ENCODE results near the gene DOCK4.
"Not testable (repeated sequence)": the region's sequence is repeated elsewhere in the genome, so short reads cannot be mapped to it uniquely, and the experiment has no call there.

DOCK4 gene, protein sequence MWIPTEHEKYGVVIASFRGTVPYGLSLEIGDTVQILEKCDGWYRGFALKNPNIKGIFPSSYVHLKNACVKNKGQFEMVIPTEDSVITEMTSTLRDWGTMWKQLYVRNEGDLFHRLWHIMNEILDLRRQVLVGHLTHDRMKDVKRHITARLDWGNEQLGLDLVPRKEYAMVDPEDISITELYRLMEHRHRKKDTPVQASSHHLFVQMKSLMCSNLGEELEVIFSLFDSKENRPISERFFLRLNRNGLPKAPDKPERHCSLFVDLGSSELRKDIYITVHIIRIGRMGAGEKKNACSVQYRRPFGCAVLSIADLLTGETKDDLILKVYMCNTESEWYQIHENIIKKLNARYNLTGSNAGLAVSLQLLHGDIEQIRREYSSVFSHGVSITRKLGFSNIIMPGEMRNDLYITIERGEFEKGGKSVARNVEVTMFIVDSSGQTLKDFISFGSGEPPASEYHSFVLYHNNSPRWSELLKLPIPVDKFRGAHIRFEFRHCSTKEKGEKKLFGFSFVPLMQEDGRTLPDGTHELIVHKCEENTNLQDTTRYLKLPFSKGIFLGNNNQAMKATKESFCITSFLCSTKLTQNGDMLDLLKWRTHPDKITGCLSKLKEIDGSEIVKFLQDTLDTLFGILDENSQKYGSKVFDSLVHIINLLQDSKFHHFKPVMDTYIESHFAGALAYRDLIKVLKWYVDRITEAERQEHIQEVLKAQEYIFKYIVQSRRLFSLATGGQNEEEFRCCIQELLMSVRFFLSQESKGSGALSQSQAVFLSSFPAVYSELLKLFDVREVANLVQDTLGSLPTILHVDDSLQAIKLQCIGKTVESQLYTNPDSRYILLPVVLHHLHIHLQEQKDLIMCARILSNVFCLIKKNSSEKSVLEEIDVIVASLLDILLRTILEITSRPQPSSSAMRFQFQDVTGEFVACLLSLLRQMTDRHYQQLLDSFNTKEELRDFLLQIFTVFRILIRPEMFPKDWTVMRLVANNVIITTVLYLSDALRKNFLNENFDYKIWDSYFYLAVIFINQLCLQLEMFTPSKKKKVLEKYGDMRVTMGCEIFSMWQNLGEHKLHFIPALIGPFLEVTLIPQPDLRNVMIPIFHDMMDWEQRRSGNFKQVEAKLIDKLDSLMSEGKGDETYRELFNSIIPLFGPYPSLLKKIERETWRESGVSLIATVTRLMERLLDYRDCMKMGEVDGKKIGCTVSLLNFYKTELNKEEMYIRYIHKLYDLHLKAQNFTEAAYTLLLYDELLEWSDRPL (N-terminal part only)

DNA sequence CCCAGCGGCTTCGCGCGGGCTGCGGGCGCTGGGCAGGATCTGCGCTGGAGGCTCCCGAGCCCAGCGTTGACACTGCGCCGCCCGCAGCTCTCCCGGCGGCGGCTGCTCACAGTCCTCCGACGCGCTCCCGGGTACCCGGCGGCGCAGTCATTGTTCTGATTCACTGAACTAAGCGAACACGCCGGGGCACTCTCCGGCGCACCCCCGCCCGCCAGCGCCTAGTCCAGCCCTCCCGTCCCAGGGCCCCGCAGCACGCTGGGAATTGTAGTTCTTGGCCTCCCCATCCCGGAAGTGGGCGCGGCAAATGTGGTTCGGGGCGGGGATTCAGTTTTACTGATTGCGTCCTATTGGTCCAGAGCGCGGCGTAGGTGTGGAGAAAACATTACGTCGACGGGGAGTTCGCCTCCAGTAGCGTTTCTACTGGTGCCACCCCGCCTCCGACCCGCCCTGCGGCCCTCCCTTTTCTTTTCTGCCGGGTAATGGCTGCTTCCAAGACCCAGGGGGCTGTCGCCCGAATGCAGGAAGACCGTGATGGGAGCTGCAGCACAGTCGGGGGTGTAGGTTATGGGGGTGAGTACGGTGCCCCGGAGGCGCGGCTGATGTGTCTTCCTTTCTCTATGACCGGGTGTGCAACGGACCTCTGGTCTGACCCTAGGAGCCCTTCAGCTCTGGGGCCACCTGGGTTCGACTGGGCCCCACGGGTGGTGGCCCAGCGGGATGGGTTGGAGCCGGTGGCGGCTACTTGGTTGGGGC is at the start of gene DOCK4, which contains the start of gene ZNF277:
DOCK4 (minus strand) TSS at position 162 of the 753 bp plus-strand sequence. CDS start 261 bp downstream, outside the sequence.
ZNF277 (plus strand) TSS at position 458 of the 753 bp plus-strand sequence; CDS start at position 480, 22 bp downstream.
- DNase-seq (ENCODE audit: low read depth): peak; percentile 96

DNA sequence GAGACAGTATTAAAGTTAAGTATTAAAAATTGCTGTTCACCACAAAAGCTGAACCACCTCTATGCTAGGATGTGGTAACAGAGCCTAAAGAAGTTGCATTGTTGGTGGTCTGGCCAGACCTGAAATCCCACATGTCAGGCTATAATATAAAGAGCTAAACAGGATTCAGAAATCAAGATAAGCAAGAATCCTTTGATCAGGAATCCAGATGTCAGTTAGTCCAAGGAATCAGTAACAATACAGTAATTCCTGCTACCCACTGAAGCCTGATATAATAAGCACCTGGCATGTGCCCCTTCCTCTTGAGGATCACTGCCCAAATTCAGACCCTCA is 49.2 kb upstream of the DOCK4 start:
- DNase-seq (ENCODE audit: low read depth): no peak

DNA sequence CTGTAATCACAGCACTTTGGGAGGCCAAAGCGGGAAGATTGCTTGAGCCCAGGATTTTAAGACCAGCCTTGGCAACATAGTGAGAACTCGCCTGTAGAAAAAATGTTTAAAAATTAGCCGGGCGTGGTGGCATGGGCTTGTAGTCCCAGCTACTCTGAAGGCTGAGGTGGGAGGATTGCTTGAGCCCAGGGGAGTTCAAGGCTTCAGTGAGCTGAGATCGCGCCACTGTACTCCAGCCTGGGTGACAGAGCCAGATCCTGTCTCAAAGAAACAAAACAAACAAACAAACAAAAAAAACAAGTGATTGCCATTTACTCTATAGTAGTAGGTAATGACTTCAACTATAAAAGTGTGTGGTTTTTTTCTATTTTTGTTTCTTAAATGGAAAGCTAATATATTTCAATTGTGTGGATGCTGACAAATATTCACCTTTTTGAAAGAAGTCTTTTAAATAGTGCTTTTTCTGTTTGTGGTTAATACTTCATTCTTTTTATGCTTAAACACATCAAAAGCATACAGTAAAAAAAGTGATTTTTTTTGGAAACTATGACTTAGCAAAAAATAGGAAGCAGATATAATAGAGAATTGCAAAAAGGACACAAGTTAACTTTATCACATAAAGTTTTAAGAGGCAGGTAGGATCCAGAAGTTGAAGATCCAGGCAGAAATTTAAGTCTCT is 48.6 kb upstream of the DOCK4 start:
- no peak for DNase-seq (ENCODE audit: low read depth)

DNA sequence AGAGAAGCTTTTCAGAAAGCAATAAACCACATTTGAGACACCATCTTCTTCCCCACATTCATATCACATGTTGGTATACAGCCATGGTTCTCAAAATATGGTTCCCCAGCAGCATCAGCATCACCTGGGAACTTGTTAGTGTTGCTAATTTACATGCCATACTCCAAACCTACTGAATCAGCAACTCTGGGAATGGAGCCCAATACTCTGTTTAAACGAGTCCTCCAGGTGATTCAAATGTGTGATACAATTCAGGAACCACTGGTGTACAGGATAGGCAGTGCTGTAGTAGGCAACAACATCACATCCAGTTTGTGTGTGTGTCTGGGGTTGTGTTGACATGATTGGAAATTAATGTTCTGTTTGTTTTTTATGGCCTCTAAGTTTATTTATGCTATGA is 48.0 kb upstream of the DOCK4 start:
- DNase-seq (ENCODE audit: low read depth): no peak

DNA sequence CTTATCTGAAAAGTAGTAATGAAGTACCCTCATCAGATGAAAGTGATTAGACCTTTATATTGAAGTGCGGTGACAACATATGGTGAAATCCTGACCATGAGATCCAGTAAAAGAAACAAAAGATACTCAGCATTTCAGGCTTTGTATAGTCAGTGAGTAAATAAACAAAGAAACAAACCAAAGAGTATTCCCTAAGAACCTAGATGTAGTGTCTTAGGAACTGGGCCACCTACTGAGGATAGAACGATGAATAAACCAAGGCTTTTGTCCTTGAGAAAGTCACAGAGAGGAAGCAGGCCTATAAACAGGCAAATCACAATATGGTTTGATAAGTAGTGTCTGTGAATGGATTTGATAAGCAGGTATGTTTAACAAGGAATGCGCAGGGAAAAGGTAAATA is 46.5 kb upstream of the DOCK4 start:
- no peak for DNase-seq (ENCODE audit: low read depth)

DNA sequence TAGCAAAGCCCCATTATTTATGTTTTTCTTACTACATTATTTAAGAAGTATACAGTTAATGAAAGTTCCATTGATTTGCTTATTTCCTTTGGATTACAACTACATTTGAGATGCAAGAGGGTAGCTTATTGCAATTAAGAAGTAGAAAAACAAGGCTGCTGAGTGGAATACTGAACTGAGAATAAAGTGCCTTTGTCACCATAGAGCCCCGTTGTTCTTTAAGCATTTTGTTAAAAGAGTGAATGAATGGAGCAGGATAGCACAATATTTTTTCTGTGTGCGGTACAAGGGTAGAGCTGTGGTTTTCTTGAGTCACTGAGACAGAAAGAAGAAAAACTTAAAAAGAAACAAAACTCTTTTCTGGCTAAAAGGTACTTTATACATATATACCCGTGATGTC is 45.9 kb upstream of the DOCK4 start:
- DNase-seq (ENCODE audit: low read depth): no peak

DNA sequence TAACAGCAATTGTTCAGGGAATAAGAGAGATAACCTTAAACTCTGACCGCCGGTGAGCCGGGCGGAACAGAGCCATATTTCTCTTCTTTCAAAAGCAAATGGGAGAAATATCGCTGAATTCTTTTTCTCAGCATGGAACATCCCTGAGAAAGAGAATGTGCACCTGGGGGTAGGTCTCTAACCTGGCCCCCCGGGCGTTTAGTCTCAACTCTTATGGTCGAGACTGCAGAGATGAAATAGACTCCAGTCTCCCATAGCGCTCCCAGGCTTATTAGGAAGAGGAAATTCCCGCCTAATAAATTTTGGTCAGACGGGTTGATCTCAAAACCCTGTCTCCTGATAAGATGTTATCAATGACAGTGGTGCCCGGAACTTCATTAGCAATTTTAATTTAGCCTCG is 43.8 kb upstream of the DOCK4 start:
- not testable (repeated sequence) for DNase-seq (ENCODE audit: low read depth)

DNA sequence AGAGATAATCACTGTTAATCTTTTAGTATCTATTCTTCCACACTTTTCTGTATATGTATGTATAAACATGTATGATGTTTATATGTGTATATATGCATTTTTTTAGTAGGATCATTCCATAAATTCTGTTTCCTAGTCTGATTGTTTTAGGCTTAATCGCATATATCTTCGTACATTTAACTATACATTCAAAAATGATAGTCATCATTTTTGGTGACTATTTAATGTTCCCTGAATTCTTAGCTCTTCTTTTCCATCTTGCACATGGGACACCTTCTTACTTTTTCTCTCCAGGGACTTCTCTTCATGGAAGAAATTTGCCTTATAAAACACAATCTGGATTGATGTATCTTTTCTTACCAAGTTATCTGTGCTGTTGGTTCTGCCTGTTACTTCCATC is 42.4 kb upstream of the DOCK4 start:
- no peak for DNase-seq (ENCODE audit: low read depth)

DNA sequence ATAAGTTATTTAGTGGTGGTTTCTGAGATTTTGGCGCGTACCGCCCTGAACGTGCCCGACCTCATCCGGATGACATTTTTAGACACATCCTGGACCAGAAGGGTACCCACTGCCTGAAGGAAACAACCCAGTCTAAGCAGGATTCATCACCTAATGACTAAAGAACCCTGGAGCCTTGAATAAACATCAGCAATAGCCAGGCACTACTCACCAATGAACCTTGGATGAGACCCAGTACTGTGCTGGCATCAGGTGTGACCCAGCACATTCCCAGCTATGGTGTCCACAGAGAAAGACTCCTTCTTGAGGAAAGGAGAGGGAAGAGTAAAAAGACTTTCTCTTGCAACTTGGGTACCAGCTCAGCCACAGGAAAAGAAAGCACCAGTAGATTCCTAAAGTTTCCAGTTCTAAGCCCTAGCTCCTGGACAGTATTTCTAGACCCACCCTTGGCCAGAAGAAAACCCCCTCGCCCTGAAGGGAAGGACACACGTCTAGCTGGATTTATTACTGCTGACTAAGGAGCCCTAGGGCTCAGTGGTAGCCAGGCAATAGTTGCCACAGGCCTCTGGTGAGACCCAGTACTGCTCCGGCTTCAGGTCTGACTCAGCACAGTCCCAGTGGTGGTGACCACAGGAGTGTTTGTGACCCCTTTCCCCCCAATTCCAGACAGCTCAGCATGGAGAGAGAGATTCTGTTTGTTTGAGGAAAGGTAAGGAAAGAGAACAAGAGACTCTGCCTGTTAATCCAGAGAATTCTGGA is 32.8 kb upstream of the DOCK4 start:
- DNase-seq (ENCODE audit: low read depth): peak; percentile 2

DNA sequence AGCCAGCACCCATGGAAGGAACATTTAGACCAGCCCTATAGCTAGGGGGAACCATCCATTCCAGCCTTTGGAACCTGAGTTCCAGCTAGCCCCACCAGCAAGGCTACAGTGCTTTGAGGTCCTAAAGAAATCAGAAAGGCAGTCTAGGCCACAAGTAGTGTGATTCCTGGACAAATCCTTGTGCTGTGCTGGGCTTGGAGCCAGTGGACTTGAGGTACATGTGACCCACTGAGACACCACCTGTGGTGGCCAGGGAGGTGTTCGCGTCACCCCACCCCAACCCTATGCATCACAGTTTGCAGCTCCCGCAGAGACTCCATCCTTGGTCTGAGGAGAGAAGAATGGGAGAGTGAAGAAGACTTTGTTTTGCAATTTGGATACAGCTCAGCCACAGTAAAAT is 32.1 kb upstream of the DOCK4 start:
- no peak for DNase-seq (ENCODE audit: low read depth)

DNA sequence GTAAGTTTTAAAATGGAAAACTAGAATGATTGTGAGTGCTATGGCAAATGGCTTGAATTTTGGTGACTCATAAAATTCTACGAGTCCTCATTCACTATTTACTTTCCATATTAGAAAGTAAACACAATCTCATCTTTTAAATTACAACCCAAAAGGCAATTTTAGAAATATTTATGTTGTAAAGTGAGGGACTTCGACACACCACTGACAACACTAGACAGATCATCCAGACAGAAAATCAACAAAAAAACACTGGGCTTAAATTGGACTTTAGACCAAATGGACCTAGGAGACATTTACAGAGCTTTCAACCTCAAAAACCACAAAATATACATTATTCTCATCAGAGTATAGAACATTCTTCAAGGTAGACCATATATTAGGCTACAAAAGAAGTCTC is 30.4 kb upstream of the DOCK4 start:
- DNase-seq (ENCODE audit: low read depth): no peak

DNA sequence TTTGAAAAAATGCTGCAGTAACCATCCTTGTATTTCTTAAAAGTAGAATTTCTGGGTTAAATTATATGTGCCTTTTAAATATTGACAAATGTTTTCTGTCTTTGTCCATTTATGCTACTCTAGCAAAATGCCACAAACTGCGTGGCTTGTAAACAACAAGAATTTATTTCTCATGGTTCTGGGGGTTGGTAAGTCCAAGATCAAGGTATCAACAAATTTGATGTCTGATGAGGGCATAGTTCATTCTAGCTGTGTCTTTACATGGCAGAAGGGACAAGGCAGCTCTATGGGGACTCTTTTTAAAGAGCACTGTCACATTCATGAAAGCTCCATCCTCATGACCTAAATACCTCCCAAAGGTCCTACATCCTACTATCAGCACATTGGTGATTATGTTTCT is 27.9 kb upstream of the DOCK4 start:
- no peak for DNase-seq (ENCODE audit: low read depth)

DNA sequence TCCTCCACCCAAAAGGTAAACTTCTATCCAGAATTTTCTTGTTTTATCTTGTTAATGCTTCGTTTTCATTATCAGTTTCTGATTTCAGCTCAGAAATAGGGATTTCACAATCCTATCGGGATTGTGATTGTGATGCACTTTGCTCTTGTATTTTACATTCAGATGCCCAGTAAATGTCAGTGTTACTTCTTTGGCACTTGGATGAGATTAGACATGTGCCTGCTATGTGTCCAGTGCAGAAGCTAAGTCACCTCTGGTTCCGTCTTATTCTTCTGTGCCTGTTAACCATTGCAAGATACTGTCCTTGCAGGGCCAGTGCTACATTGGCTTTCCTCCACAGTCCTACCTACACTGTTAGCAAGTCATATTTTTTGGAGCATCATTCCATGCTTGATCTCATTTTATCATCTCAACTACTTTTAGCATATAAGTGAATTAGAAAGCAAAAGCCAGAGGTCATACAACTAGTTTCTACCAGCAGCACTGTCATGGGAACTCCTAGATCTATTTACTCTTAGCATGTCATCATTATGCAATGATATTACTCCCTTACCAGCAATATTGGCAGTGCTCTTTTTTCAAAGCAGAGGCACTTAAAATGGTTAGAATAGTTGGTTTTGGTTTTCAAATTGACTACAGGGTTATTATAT is 27.0 kb upstream of the DOCK4 start:
- no peak for DNase-seq (ENCODE audit: low read depth)

DNA sequence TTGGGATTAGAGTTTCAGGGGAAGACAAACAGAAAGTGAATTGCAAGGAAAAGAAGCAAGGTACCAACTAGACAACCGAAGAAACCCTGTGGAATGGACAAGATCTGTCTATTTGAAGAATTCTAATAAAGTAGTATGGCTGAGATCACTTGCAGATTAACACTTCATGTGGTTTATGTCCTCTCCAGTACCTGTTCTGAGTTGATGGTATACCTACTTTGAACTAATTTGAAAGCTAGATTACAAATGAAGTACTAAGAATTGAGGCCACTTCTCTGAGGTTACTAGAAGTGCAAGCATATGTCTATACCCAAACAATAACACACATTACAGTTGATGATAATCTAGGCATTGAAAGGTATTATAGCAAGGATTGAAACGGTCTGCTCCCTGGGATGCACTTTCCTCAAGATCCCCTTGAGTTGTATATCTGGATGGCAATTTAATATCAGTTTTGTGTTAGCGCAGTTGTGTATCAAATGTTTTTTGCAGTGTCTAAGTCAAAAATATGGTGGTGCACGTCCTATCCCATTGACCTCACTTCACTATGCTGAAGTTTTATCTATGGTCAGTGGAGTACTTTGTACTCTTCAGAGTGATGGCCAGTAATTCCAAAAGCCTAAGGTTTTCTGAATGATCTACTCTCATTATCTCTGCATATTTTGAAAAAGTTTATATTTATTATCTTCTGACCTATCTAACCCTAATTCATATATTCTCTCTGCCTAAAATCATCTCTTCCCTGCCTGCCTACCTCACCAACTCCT is 26.2 kb upstream of the DOCK4 start:
- no peak for DNase-seq (ENCODE audit: low read depth)

DNA sequence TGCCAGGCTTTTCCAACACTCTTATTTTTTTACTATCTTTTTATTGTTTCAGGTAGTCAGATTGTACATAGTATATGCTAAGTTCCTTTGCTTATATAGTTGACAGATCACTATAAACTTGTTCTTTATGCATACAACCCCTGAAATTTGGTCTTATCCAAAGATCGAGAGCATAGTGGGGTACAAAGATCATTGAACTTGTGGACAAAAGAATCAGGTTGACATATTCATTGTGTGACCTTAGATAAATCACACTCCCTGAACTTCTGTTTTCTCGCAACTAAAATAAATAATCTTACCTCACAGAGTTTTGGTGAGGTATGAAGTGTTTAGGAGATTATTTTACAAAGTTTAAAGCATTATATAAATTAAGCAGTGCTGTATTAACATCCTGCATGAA is 22.4 kb upstream of the DOCK4 start:
- DNase-seq (ENCODE audit: low read depth): no peak

DNA sequence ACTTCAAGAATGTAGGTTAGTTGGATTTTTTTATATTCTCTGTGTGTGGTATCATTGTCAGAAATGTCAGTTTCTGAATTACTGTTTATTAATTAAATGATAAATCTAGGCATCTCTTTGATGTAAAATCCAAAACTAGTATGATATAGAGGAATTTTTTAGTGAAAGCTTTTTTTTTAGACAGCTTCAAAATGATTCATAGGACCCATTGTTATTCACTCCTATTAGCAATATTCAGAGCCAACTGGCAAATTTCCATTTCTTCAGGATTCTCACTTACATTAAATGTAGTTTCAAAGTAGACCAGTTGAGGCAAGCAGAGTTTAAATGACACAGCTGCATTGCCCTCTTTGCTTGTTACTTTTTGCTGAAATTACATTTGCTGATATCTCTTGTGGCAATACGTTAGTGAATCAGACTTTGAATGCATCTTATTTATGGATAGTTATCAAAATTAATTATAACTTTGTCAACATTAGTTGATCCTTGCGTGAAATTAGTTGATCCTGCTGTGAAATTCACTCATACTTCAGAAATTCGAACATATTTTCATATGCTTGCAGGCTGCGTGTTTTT is 20.6 kb upstream of the DOCK4 start:
- DNase-seq (ENCODE audit: low read depth): no peak

DNA sequence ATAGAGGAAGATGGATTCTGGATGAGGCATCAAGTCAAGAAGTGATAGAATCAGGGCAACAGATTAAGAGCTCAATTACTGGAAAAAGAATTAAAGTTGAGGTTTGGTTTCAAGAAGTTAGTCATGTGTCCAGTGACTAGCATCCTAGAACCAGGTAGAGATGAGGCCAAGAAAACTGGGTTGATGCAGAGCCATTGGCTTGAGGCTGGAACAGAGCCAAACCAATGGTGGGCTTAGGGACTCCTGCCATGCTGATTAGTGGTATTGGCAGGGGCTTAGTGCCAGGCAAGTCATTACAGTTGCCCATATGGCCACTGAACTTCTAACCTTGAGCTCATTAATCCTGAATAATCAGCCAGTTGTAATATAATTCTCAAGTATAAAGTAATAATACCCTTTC is 18.8 kb upstream of the DOCK4 start:
- no peak for DNase-seq (ENCODE audit: low read depth)

DNA sequence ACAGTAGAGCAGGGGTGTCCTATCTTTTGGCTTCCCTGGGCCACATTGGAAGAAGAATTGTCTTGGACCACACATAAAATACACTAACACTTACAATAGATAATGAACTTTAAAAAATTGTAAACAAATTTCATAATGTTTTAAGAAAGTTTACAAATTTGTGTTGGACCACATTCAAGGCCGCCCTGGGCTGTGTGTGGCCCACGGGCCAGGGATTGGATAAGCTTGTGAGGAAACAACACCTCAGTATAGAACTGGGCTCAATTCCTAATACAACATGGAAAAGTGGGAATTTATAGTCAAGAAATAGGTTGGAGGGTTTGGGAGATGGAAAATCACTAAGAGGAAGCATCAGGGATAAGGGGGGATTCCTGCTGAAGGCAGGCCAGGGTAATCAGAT is 18.0 kb upstream of the DOCK4 start:
- no peak for DNase-seq (ENCODE audit: low read depth)

DNA sequence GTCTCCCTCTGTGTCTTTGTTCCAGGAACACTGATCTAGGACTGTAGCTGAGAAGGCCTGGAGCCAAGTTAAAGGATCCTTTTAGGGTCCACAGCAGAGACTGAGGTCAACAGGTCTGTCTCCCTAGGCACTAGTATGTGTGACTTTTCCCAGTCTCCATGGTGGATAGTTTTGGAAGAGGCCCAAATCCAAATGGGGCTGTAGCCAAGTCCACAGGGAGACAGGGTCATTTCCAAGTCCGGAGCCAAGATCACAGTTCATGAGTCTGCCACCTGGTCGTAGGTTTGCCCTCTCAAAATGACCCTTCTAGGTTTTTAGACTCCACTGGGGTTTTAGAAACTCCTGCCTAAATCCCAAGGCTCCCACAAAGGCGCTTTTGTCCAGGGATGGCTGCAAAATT is 17.1 kb upstream of the DOCK4 start:
- no peak for DNase-seq (ENCODE audit: low read depth)
